Thymus (tissue), 11 donors: ENCODE measurements around the gene PLCXD1. TPM values are rescaled to one million over a fixed set of nuclear protein-coding genes. Genes with fewer than 3 reads are reported as not detected.

Experiments used
- DNase-seq, 9 donors: peaks; one replicate each; pipeline ENCODE4 v3.0.0-alpha.2; 2013; ENCODE audit warnings: low spot score in 9 of 9, low read depth in 6 of 9, missing footprints in 1 of 9
- H3K27ac ChIP-seq, 2 donors: one replicate each; pipeline ENCODE4 v1.5.1; 2013; ENCODE audit warnings: control low read depth in 1 of 2, low read depth in 1 of 2, low read length in 1 of 2, mild to moderate bottlenecking in 1 of 2, moderate library complexity in 1 of 2
- H3K27me3 ChIP-seq, 2 donors: one replicate each; pipeline ENCODE4 v1.5.1; 2013; ENCODE audit warnings: low read length in 1 of 2; ENCODE audit not compliant: control insufficient read depth in 2 of 2, insufficient read depth in 1 of 2
- H3K36me3 ChIP-seq, 2 donors: one replicate each; pipeline ENCODE4 v1.5.1; 2013; ENCODE audit warnings: low read length in 1 of 2, mild to moderate bottlenecking in 1 of 2, moderate library complexity in 1 of 2; ENCODE audit not compliant: control insufficient read depth in 2 of 2, insufficient read depth in 2 of 2
- H3K4me1 ChIP-seq, 2 donors: one replicate each; pipeline ENCODE4 v1.5.1; 2013; ENCODE audit warnings: low read length in 2 of 2; ENCODE audit not compliant: control insufficient read depth in 2 of 2, insufficient read depth in 2 of 2
- H3K4me3 ChIP-seq, 2 donors: one replicate each; pipeline ENCODE4 v1.5.1; 2013; ENCODE audit warnings: low read length in 2 of 2, control low read depth in 1 of 2, mild to moderate bottlenecking in 1 of 2
- H3K9me3 ChIP-seq, 2 donors: one replicate each; pipeline ENCODE4 v1.5.1; 2013; ENCODE audit warnings: low read length in 1 of 2, mild to moderate bottlenecking in 1 of 2; ENCODE audit not compliant: control insufficient read depth in 2 of 2, insufficient read depth in 1 of 2
- WGBS: extraction: QIAGEN DNeasy Blood & Tissue Kit; methylation state at CpG from one replicate; pipeline ENCODE4 v1.1.7; 2013; 5-methylcytosine and 5-hydroxymethylcytosine counted together
- polyA plus RNA-seq: library from polyadenylated mRNA; stranded (reverse); fragments of 200-250 nt; gene quantifications from one replicate; pipeline ENCODE4 v1.2.3, GENCODE V29; 2013
- total RNA-seq: library from RNA; stranded (reverse); fragments of 120-200 nt; gene quantifications from one replicate; pipeline ENCODE4 v1.2.4, GENCODE V29; 2013
- donor health status: healthy.

PLCXD1 gene
- total and polyA plus RNA-seq, 2 donors = 11.7 to 15.4 TPM

DNA sequence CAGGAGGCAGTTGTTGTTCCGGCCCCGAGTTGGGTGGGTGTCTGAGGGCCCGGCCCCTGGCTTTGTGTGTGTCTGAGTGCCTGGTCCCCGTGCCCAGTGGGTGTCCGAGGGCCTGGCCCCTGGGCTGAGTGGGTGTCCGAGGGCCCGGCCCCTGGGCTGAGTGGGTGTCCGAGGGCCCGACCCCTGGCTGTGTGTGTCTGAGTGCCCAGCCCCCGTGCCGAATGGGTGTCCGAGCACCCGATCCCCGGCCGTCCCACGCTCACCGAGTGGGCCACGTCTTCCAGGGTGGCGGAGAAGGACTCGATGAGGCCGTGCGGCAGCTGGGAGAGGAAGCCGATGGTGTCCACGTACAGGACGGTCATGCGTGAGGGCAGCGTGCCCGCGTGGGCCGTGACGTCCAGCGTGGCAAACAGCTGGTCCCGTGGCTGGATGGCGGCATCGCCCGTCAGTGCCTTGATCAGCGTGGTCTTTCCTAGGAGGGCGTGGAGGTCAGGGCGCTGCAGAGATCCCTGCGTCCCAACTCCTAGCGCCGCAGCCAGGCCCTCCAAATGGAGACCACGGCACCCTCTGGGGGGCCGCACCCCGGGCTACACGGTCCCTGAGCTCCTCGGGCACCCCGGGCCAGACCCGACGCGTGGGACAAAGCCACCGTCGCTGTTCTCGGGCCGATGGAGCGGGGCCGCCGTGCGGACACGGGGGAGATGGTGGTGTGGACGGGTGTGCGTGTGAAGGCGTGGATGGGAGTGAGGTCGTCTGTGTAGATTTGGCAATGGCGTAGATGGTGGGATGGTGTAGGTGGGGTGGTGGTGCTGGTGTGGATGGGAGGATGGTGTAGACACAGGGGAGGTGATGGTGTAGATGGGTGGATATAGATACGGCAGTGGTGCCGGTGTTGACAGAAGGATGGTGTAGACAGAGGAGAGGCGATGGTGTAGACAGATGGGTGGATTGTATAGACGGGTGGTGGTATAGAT is 30.3 kb downstream of the PLCXD1 start:
- no peaks in the 10 kb centered on the region for H3K27me3 ChIP-seq
- no peak for DNase-seq
- H3K4me3 ChIP-seq = no peak overlapping the region
- H3K9me3 ChIP-seq = peaks cover 0 to 3% of the 10 kb centered on the region in 2 donors
- WGBS = 97% methylated on average over 69 of the region's 69 CpGs
- H3K4me1 ChIP-seq = no peaks in the 10 kb centered on the region
- no peak overlapping the region for H3K27ac ChIP-seq
- H3K36me3 ChIP-seq = peaks cover 64 to 74% of the 10 kb centered on the region in 2 donors

DNA sequence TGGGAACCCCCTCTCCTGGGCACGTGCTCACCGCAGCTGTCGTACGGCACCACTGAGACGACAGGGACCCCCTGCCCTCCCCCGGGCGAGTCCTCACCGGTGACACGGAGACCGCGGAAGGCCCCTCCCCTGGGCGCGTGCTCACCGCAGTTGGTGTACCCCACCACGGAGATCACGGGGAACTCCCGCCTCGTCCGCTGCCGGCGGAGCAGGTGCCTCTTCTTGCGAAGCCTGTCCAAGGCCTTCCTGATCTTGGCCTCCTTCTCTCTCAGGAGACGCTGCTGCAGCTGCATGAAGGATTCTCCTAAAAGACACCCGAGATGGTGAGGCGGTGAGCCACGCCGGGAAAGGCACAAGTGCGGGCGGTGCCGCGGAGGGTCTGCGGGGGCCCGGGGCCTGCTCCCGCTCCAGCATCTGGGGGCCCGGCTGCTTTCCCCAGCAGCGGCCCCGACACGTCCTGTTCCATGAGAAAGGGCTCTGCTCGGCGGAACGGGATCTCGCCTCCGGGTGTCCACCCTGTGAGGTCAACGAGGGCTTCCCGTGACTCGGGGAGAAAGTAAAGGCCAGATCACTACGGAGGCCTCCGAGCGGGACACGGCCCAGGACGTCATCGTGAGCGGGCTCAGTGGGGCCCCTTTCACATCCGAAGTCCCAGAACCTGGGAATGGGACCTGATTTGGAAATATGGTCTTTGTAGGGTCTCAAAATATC is 31.6 kb downstream of the PLCXD1 start:
- no peak for DNase-seq
- Histone ChIP-seq H3K4me3 (no peak overlapping the region), H3K4me1 (peaks cover 0 to under 1% of the 10 kb centered on the region in 2 donors), H3K36me3 (peaks cover 54 to 70% of the 10 kb centered on the region in 2 donors), H3K9me3 (peaks cover 0 to 5% of the 10 kb centered on the region in 2 donors), H3K27me3 (no peaks in the 10 kb centered on the region), H3K27ac (no peak overlapping the region)
- 95% methylated on average over 54 of the region's 54 CpGs for WGBS

DNA sequence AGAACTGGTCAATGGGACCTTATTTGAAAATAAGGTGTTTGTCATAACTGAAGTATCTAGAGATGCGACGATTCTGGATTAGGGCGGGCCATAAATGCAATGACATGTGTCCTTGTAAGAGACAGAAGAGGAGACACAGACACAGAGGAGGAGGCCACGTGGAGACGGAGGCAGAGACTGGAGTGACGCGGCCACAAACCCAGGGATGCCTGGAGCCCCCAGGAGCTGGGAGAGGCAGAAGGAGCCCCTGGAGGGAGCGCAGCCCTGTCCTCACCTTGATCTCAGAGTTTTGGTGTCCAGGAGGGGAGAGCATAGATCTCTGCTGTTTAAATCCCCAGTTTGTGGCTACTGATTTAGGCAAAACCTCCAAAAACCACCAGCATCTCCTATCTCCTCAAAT is 32.4 kb downstream of the PLCXD1 start:
- H3K9me3 ChIP-seq = peaks cover 0 to 8% of the 10 kb centered on the region in 2 donors
- 93% methylated on average over 8 of the region's 8 CpGs for WGBS
- H3K27me3 ChIP-seq = no peaks in the 10 kb centered on the region
- H3K4me1 ChIP-seq = peaks cover 0 to 3% of the 10 kb centered on the region in 2 donors
- H3K4me3 ChIP-seq = no peak overlapping the region
- H3K27ac ChIP-seq = no peak overlapping the region
- peaks cover 51 to 70% of the 10 kb centered on the region in 2 donors for H3K36me3 ChIP-seq
- no peak for DNase-seq

DNA sequence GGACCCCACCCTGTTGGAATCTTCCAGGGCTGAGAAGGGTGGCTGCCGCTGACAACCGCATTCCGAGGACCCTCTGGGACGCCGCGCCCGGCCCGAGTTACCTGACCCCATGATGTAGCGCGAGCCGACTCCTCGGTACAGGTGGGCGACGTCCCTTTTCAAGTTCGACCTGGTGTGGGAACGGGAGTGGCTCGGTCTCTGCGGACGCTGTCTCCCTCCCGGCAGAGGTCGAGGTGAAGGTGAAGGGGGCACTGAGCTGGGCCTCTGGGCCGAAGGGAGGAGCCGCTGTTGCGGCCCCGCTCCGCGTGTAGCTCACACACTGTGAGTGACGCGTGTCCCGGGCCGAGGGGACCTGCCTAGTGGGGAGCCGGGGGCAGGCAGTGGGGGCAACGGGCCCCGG is 32.9 kb downstream of the PLCXD1 start:
- H3K9me3 ChIP-seq = peaks cover 0 to 8% of the 10 kb centered on the region in 2 donors
- H3K36me3 ChIP-seq = peaks cover 47 to 69% of the 10 kb centered on the region in 2 donors
- H3K4me3 ChIP-seq = no peak overlapping the region
- no peak overlapping the region for H3K27ac ChIP-seq
- H3K27me3 ChIP-seq = no peaks in the 10 kb centered on the region
- no peak for DNase-seq
- H3K4me1 ChIP-seq = peaks cover 0 to 3% of the 10 kb centered on the region in 2 donors
- WGBS = 98% methylated on average over 34 of the region's 34 CpGs

DNA sequence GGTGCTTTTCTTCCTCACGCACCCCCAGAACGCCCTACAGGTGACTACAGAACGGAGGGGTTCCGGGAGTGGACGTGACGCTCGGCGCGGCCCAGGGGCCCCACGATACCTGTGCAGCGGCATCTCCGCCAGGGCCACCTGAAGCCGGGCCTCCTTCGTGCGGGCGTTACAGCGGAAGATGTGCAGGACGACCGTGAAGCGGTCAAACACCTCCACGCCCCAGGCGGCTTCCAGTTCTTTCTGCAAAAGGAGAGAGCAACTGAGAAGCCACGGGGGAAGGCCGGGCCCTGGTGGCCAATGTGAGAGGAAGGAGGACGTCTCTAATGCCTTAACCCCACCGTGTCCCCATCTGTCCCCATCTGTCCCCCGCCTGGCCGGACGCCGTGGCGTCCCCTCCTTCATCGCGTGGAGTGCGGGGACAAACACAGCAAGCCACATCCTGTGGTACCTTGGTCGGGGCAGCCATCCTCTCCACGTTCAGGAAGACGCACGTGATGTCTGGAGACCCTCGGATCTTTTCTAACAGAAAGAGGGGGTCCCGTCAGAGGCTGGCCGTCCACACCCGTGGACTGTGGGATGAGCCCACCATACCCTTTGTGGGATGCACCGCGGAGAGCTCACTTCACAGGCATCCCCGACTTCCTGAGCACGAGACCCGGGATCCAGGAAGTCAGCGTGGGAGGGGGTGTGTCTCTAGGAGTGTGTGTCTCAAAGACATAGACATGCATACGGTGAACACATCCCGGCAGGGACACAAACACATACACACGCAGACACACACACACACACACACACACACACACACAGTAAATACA is 33.8 kb downstream of the PLCXD1 start:
- Histone ChIP-seq H3K4me3 (no peak overlapping the region), H3K9me3 (peaks cover 0 to 8% of the 10 kb centered on the region in 2 donors), H3K27ac (no peak overlapping the region), H3K4me1 (peaks cover 5 to 6% of the 10 kb centered on the region in 2 donors), H3K27me3 (no peaks in the 10 kb centered on the region), H3K36me3 (peaks cover 42 to 65% of the 10 kb centered on the region in 2 donors)
- WGBS = 96% methylated on average over 51 of the region's 51 CpGs
- DNase-seq = no peak

DNA sequence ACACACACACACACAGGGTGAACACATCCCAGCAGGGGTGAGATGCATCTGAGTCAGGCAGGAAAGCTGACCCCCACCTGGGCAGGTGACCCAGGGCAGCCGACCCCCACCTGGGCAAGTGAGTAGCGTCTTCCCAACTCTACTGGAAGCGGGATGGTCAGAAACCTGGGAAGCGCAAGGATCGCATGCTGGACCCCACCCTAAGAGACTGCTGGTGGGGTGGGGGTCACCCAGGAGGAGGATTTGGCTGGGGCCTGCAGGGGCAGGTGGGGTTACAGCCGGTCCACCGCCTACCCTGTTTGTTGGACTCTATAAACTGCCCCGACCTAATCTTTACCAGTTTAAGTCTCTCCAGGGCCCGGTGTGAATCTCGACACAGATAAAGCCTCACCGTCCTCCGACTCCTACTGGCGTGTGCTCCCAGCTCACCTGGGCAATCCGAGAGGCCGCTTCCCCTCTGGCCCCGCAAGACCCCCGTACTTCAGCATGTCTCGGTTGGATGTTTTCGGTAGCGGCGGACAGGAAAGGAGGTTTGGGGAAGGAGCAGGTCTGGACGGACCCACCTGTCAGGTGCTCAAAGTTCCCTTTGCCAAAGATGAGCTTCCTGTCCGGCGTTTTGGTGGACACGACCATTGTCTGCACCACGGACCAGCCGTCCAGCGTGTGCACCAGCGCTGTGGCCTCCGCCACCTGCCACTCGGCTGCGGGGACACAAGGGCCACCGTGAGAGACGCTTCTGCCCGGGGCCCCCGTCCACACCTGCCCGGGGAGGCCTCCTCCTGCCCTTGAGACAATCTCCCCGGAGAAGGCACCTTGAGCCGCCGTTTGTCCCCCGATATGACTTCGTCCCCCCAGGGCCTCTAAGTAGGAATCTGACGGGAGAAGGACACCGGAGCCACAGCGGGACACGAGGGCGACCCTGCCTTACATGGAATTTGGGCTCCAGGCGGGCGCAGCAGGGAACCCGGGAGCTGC is 35.5 kb downstream of the PLCXD1 start:
- H3K4me3 ChIP-seq = no peak overlapping the region
- H3K4me1 ChIP-seq = peaks cover 13 to 14% of the 10 kb centered on the region in 2 donors
- H3K9me3 ChIP-seq = peaks cover 0 to 8% of the 10 kb centered on the region in 2 donors
- no peak overlapping the region for H3K27ac ChIP-seq
- 94% methylated on average over 50 of the region's 50 CpGs for WGBS
- no peak for DNase-seq
- H3K27me3 ChIP-seq = peaks cover 0 to 3% of the 10 kb centered on the region in 2 donors
- peaks cover 31 to 51% of the 10 kb centered on the region in 2 donors for H3K36me3 ChIP-seq

DNA sequence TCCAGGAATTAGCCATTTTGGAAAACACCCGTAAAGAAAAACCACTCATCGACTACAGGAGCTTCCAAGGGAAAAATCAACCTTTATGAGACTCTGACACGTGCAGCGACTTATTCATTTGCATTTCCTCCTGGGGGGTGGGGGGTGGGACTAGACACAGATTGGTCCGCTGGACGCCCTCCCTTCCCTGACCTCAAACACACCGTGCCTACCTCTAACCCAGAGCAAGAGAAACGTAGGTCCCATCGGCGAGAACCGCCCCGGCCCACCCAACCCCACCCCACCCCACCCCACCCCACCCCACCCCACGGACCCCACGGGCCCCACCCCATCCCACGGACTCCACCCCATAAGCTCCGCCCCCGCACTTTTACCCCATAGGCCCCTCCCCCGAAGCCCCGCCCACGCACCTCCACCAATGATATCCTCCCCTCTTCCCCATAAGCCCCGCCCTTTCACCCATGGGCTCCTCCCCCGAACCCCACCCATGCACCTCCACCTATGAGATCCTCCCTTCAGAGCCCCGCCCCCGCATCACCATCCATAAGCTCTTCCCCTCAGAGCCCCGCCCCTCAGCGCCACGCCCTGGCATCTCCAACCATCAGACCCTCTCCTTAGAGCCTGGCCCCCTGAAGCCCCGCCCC is 36.4 kb downstream of the PLCXD1 start:
- peaks cover 22 to 42% of the 10 kb centered on the region in 2 donors for H3K36me3 ChIP-seq
- peaks cover 13 to 14% of the 10 kb centered on the region in 2 donors for H3K4me1 ChIP-seq
- DNase-seq = no peak
- peak overlapping the region; percentile 75 to 99 for H3K4me3 ChIP-seq
- H3K27me3 ChIP-seq = peaks cover 0 to 3% of the 10 kb centered on the region in 2 donors
- 64% methylated on average over 28 of the region's 28 CpGs for WGBS
- H3K27ac ChIP-seq = peak overlapping the region; percentile 53 to 97
- H3K9me3 ChIP-seq = peaks cover 0 to 8% of the 10 kb centered on the region in 2 donors
